Neutrophil (primary cell): ENCODE results near the gene SMYD2.

Source experiments
- H3K27ac ChIP-seq: fragments of 200-600 bp; sonication (generic); 2 replicates; pipeline ENCODE4 v1.5.1; 2016; ENCODE audit warnings: mild to moderate bottlenecking, moderate library complexity
- H3K27me3 ChIP-seq: fragments of 200-600 bp; sonication (generic); 2 replicates; pipeline ENCODE4 v1.6.0; 2016; ENCODE audit warnings: mild to moderate bottlenecking
- H3K36me3 ChIP-seq: fragments of 200-600 bp; sonication (generic); 2 replicates; pipeline ENCODE4 v1.5.1; 2017
- H3K4me1 ChIP-seq, 2 experiments: fragments of 200-600 bp in 1 of 2; sonication (generic) in 1 of 2; 1 replicate in 1 of 2; 2 replicates in 1 of 2; pipeline versions ENCODE4 v1.5.1 to v1.6.1; 2013 to 2016; ENCODE audit warnings: low read depth in 1 of 2, low read length in 1 of 2, mild to moderate bottlenecking in 1 of 2, moderate library complexity in 1 of 2; ENCODE audit not compliant: control insufficient read depth in 1 of 2, insufficient read depth in 1 of 2
- H3K4me3 ChIP-seq, 2 experiments: fragments of 200-600 bp in 1 of 2; sonication (generic) in 1 of 2; 1 replicate in 1 of 2; 2 replicates in 1 of 2; pipeline ENCODE4 v1.5.1; 2013 to 2016; ENCODE audit warnings: low read depth in 1 of 2, low read length in 1 of 2, mild to moderate bottlenecking in 1 of 2, moderate library complexity in 1 of 2
- H3K9me3 ChIP-seq: fragments of 200-600 bp; sonication (generic); 2 replicates; pipeline ENCODE4 v1.5.1; 2016
- TF ChIP-seq, protein P1 (sequence below): fragments of 200-600 bp; sonication (generic); IDR thresholded peaks from 2 replicates; pipeline ENCODE4 v1.5.1; 2016; ENCODE audit warnings: antibody characterized with exemption

The SMYD2 gene

DNA sequence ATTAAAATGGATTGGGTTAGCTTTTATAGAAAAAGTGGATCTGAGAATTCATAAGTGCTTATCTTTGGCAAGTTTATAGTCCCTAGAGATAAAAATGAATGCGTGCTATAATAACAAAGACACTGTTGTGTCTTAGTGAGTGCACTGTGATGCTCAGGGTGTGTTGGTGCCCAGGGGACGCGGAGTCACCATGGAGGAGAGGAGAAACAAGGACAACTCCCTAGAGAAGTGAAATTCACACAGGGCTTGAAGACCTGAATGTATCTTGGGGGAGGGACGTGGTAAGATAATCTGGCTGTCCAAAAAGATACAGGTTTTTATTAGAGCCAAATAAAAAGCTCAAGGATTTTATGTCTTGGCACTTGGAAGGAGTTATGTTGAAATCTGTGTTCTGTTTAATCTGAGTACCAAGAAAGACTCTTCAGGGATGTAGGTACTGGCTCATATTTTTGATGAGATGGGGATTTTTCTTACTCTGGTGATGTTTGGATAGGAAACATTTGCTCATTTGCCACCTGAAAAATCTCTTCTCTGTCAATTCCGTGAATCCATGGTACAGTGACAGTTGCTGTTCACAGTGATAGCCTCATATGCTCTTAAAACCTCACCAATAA, 9.6 kb downstream of the SMYD2 start:
- Histone ChIP-seq H3K27me3 (no peaks in the 10 kb centered on the region), H3K4me3 (no peak overlapping the region), H3K9me3 (no peaks in the 10 kb centered on the region), H3K4me1 (peaks cover 8 to 11% of the 10 kb centered on the region in 2 experiments), H3K27ac (no peak overlapping the region), H3K36me3 (no peaks in the 10 kb centered on the region)
- TF ChIP-seq, protein P1, sequence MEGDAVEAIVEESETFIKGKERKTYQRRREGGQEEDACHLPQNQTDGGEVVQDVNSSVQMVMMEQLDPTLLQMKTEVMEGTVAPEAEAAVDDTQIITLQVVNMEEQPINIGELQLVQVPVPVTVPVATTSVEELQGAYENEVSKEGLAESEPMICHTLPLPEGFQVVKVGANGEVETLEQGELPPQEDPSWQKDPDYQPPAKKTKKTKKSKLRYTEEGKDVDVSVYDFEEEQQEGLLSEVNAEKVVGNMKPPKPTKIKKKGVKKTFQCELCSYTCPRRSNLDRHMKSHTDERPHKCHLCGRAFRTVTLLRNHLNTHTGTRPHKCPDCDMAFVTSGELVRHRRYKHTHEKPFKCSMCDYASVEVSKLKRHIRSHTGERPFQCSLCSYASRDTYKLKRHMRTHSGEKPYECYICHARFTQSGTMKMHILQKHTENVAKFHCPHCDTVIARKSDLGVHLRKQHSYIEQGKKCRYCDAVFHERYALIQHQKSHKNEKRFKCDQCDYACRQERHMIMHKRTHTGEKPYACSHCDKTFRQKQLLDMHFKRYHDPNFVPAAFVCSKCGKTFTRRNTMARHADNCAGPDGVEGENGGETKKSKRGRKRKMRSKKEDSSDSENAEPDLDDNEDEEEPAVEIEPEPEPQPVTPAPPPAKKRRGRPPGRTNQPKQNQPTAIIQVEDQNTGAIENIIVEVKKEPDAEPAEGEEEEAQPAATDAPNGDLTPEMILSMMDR: no peak

DNA sequence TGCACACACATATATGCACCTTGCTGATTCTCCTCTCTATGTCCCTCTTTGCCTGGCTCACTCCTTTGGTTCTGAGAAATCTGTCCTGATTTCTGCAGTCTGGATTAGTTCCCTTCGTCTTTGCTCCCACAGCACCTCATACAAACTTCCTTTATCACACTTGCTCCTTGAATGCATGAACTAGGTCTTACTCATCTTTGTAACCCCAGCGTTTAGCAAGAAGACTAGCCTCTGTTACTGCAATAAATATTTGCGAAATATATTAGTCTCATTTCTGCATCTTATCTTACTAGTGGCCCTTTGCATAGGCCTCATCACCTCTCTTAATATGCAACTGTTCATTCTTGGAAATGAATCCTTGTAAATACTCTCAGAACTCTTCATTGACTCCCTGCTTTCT, 11.4 kb downstream of the SMYD2 start:
- no peaks in the 10 kb centered on the region for H3K9me3 ChIP-seq
- no peaks in the 10 kb centered on the region for H3K27me3 ChIP-seq
- no peaks in the 10 kb centered on the region for H3K36me3 ChIP-seq
- TF ChIP-seq, protein P1: no peak
- H3K4me1 ChIP-seq: peaks cover 8 to 11% of the 10 kb centered on the region in 2 experiments
- no peak overlapping the region for H3K27ac ChIP-seq
- H3K4me3 ChIP-seq: no peak overlapping the region

DNA sequence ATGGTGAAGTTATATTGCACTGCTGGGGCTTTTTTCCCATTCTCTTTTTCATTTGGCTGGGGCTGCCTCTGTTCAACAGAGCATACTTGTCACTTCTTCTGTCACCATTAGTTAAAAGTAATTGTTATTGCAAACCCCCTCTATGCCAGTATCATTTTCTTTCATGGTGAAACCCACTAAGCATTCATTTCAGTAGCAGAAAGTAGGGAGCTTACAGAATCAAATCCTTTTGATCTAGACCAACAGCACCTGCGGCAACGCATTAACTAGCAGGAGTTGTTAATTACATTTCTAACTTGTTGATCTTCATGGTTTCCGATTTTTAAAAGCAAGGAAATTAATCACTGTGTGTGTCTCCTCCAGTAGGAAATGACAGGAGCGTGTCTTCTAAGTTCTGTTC, 15.0 kb downstream of the SMYD2 start:
- Histone ChIP-seq H3K36me3 (no peaks in the 10 kb centered on the region), H3K4me3 (no peak overlapping the region), H3K27me3 (no peaks in the 10 kb centered on the region), H3K27ac (no peak overlapping the region), H3K4me1 (peaks cover 8 to 11% of the 10 kb centered on the region in 2 experiments), H3K9me3 (no peaks in the 10 kb centered on the region)
- TF ChIP-seq, protein P1: no peak

DNA sequence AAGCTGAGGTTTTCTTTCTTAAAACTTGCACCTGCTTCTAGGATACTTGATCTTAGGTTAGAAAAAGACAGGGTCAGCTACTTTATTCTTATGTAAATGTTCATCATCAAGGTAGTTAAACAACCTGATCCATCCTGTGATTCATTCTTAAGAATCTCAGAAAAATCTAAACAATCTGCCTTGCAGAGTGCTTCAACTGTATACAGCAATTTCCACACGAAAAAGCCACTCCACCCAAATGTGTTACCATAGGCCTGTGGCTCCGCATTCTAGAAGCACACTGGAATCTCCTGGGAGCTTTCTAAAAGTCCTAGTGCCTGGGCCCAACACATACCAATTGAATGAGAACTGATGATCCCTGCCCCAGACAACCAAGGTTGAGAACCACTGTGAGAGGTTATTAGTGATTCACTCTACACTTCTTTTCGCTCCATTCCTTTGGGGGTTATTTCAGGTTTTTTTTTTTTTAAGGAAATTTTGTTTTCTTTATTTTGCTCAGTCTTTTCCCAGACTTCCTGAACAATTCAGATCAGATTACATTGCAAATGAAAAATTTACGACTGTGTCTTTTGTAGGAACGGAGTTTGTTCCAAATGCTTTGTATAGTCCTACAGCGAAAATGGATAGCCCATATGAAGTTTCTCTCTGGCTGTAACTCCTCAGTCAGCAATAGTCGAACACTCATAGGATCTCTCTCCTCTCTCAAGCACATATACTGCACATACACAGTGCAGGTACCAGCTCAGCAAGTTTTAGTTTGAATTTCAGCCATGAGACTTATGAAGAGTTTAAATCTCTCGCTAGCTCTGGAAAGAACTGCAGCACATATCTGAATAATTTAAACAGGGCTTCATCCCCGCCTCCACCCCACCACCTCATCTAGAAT, 16.1 kb downstream of the SMYD2 start:
- Histone ChIP-seq H3K27me3 (no peaks in the 10 kb centered on the region), H3K9me3 (no peaks in the 10 kb centered on the region), H3K36me3 (no peaks in the 10 kb centered on the region), H3K4me3 (no peak overlapping the region), H3K27ac (no peak overlapping the region), H3K4me1 (peaks cover 6 to 8% of the 10 kb centered on the region in 2 experiments)
- TF ChIP-seq, protein P1: no peak

DNA sequence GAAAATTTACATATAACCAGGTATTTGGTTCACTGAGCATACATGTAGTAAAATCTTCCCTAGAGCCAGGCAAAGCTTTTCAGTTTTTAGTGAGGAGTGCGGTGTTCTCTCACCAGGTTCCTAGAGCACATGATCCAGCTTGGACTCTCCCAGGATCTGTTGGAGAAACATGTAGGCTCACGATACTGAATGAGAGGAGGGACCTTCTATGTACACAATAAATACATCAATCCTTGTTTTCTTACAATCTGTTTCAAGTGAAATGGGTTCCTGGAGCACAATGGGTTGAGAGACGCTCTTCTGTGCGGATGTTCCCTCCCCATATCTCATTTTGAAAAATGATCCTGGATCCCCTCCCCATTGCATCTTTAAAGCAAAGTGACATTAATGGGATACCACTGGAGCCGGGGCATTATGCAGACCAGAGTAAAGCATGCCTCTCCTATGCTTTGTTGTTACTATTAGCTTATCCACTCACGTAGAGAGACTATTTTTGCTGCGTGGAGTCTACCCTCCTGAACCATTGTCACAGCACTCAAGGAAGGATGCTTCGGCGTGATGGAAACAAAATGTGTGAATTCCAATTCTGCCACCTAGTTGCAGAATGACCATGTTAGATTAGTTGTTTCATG, 19.3 kb downstream of the SMYD2 start:
- Histone ChIP-seq H3K36me3 (no peaks in the 10 kb centered on the region), H3K27ac (no peak overlapping the region), H3K9me3 (no peaks in the 10 kb centered on the region), H3K27me3 (no peaks in the 10 kb centered on the region), H3K4me1 (peaks cover 0 to 3% of the 10 kb centered on the region in 2 experiments), H3K4me3 (no peak overlapping the region)
- TF ChIP-seq, protein P1: no peak
